GM12892 (cell line): ENCODE results near the gene PMPCA.

Experiments used
- POLR2A ChIP-seq: IDR thresholded peaks from 2 replicates; pipeline ENCODE4 v1.6.1; 2011; ENCODE audit warnings: low read depth, low read length, control low read depth
- POLR2AphosphoS5 ChIP-seq: IDR thresholded peaks from 2 replicates; pipeline ENCODE4 v1.6.1; 2011; ENCODE audit warnings: low read depth, low read length, control low read depth

GRCh38 chr9:136419092-136419420 lies 8.6 kb downstream of the PMPCA start:
- TF ChIP-seq POLR2A, result no peak
- no peak for TF ChIP-seq POLR2AphosphoS5
